ENCODE measurements around the gene PLCB4.

- TF ChIP-seq CTCF (IDR thresholded peaks at IDR 0.05) = no peak
- no peak for TF ChIP-seq POLR2A (IDR thresholded peaks at IDR 0.05)
Measured at GRCh38 chr20:9416421-9416820, 347.5 kb downstream of the PLCB4 start.

Data from adrenal gland (tissue), 5 donors.